H1 (cell line): Measurements from ENCODE around the gene GGT5. TPM values are rescaled to one million over a fixed set of nuclear protein-coding genes. Genes with fewer than 3 reads are reported as not detected.

Source experiments
- CTCF ChIA-PET: fragments of 300-600 bp; sonication (Branson Sonifier 250); formaldehyde crosslinking; loops from one replicate; lab custom pipeline; 2021; ENCODE audit not compliant: partially characterized antibody; lab: Charles Lee
- POLR2A ChIA-PET: fragments of 300-600 bp; sonication (Branson Sonifier 250); formaldehyde crosslinking; loops from one replicate; lab custom pipeline; 2021; ENCODE audit warnings: inconsistent platforms; ENCODE audit not compliant: partially characterized antibody; lab: Charles Lee
- DNase-seq, 2 experiments: peaks; one replicate each; pipeline versions ENCODE4 v3.0.0 to v3.0.0-alpha.2; 2010 to 2022; ENCODE audit warnings: low spot score in 2 of 2, low read depth in 1 of 2, mixed read lengths in 1 of 2
- FAIRE-seq: peaks from 2 replicates; lab custom pipeline; 2011; peaks lifted over from hg19 to GRCh38; lab: Jason Lieb, UNC
- H2AFZ ChIP-seq: 2 replicates; pipeline ENCODE4 v1.8.1; 2012; ENCODE audit warnings: low read length, inconsistent platforms
- H2AK5ac ChIP-seq: 2 replicates; pipeline ENCODE4 v1.6.1; 2013; ENCODE audit warnings: low read depth, low read length
- H2BK120ac ChIP-seq: replicated peaks from 2 replicates; pipeline ENCODE3; 2013; ENCODE audit warnings: low read depth, low read length, inconsistent platforms
- H2BK12ac ChIP-seq: 2 replicates; pipeline ENCODE4 v1.6.1; 2013; ENCODE audit warnings: low read depth, low read length
- H2BK15ac ChIP-seq: 2 replicates; pipeline ENCODE4 v1.6.1; 2013; ENCODE audit warnings: low read length
- H2BK20ac ChIP-seq: 2 replicates; pipeline ENCODE4 v1.6.1; 2013; ENCODE audit warnings: low read length
- H2BK5ac ChIP-seq: 2 replicates; pipeline ENCODE4 v1.6.1; 2013; ENCODE audit warnings: low read depth, low read length
- H3K14ac ChIP-seq: 2 replicates; pipeline ENCODE4 v1.6.1; 2013; ENCODE audit warnings: inconsistent platforms; ENCODE audit not compliant: insufficient read length
- H3K18ac ChIP-seq: 2 replicates; pipeline ENCODE4 v1.6.1; 2013; ENCODE audit warnings: low read length; ENCODE audit errors: extremely low read depth
- H3K23ac ChIP-seq: 2 replicates; pipeline ENCODE4 v1.6.1; 2013; ENCODE audit warnings: inconsistent platforms; ENCODE audit not compliant: insufficient read length
- H3K23me2 ChIP-seq: 2 replicates; pipeline ENCODE4 v1.6.1; 2013; ENCODE audit warnings: low read depth, low read length
- H3K27ac ChIP-seq: 2 replicates; pipeline ENCODE4 v1.6.1; 2011; ENCODE audit warnings: low read depth, low read length, inconsistent platforms
- H3K27me3 ChIP-seq, 4 experiments: replicated peaks in 1 of 4; 1 replicate in 1 of 4; 2 replicates in 3 of 4; pipeline versions ENCODE4 v1.6.1 to v1.8.1; 2011 to 2013; ENCODE audit warnings: low read length in 3 of 4, mild to moderate bottlenecking in 3 of 4, inconsistent platforms in 2 of 4, mixed read lengths in 2 of 4, moderate library complexity in 1 of 4; ENCODE audit not compliant: control insufficient read depth in 3 of 4, insufficient read depth in 3 of 4; ENCODE audit errors: extremely low read depth in 1 of 4
- H3K36me3 ChIP-seq, 4 experiments: 2 replicates each; pipeline versions ENCODE4 v1.6.1 to v1.8.1; 2011 to 2013; ENCODE audit warnings: mild to moderate bottlenecking in 4 of 4, low read length in 3 of 4, moderate library complexity in 2 of 4, control low read depth in 1 of 4, inconsistent platforms in 1 of 4; ENCODE audit not compliant: insufficient read depth in 4 of 4, control insufficient read depth in 2 of 4
- H3K4ac ChIP-seq: replicated peaks from 2 replicates; pipeline ENCODE3; 2013; ENCODE audit warnings: low read length, low read depth, mixed read lengths, inconsistent platforms; ENCODE audit not compliant: insufficient read length
- H3K4me1 ChIP-seq, 4 experiments: replicated peaks in 1 of 4; 1 replicate in 1 of 4; 2 replicates in 3 of 4; pipeline versions ENCODE4 v1.6.1 to v1.8.1; 2011 to 2013; ENCODE audit warnings: low read length in 3 of 4, inconsistent platforms in 2 of 4, mixed read lengths in 1 of 4; ENCODE audit not compliant: insufficient read depth in 4 of 4, control insufficient read depth in 3 of 4
- H3K4me2 ChIP-seq, 2 experiments: 2 replicates each; pipeline versions ENCODE4 v1.6.1 to v1.8.1; 2011 to 2013; ENCODE audit warnings: low read depth in 2 of 2, low read length in 2 of 2, control low read depth in 1 of 2, inconsistent platforms in 1 of 2, mild to moderate bottlenecking in 1 of 2; ENCODE audit not compliant: insufficient read depth in 1 of 2
- H3K4me3 ChIP-seq, 4 experiments: fragments of 200-600, 300-600 bp in 1 of 4; sonication (generic), shearing (Covaris generic), sonication (Bioruptor Twin) in 1 of 4; 2 replicates each; pipeline versions ENCODE4 v1.5.1 to v1.8.1; 2011 to 2016; ENCODE audit warnings: low read length in 4 of 4, low read depth in 3 of 4, control low read depth in 2 of 4, inconsistent platforms in 2 of 4, mild to moderate bottlenecking in 2 of 4, mixed read lengths in 1 of 4, moderate library complexity in 1 of 4; ENCODE audit not compliant: insufficient read depth in 2 of 4; ENCODE audit errors: extremely low read depth in 1 of 4
- H3K56ac ChIP-seq: replicated peaks from 2 replicates; pipeline ENCODE3; 2013; ENCODE audit warnings: low read depth, mild to moderate bottlenecking, mixed read lengths, low read length, inconsistent platforms; ENCODE audit not compliant: insufficient read length
- H3K79me1 ChIP-seq: 2 replicates; pipeline ENCODE4 v1.6.1; 2013; ENCODE audit warnings: low read depth, low read length, control low read depth
- H3K79me2 ChIP-seq, 2 experiments: 2 replicates each; pipeline versions ENCODE4 v1.6.1 to v1.8.1; 2012 to 2013; ENCODE audit warnings: low read length in 2 of 2, mild to moderate bottlenecking in 2 of 2, inconsistent platforms in 1 of 2; ENCODE audit not compliant: insufficient read depth in 2 of 2, control insufficient read depth in 1 of 2
- H3K9ac ChIP-seq, 4 experiments: replicated peaks in 1 of 4; 1 replicate in 1 of 4; 2 replicates in 3 of 4; pipeline versions ENCODE4 v1.6.1 to v1.8.1; 2011 to 2013; ENCODE audit warnings: low read depth in 3 of 4, low read length in 3 of 4, control low read depth in 2 of 4, mild to moderate bottlenecking in 2 of 4, moderate library complexity in 2 of 4, inconsistent platforms in 1 of 4; ENCODE audit errors: extremely low read depth in 1 of 4
- H3K9me3 ChIP-seq, 2 experiments: 2 replicates each; pipeline versions ENCODE4 v1.6.1 to v1.8.1; 2012 to 2013; ENCODE audit warnings: mild to moderate bottlenecking in 2 of 2, moderate library complexity in 2 of 2, control low read depth in 1 of 2, inconsistent platforms in 1 of 2, low read depth in 1 of 2, low read length in 1 of 2, mixed read lengths in 1 of 2; ENCODE audit not compliant: insufficient read depth in 2 of 2
- H4K20me1 ChIP-seq, 2 experiments: replicated peaks in 1 of 2; 2 replicates each; pipeline versions ENCODE3 to v1.8.1; 2011 to 2013; ENCODE audit warnings: inconsistent platforms in 2 of 2, low read length in 2 of 2, mild to moderate bottlenecking in 1 of 2; ENCODE audit not compliant: insufficient read depth in 2 of 2, control insufficient read depth in 1 of 2
- H4K5ac ChIP-seq: 2 replicates; pipeline ENCODE4 v1.6.1; 2013; ENCODE audit warnings: low read length, low read depth, mixed read lengths, inconsistent platforms; ENCODE audit not compliant: insufficient read length
- H4K8ac ChIP-seq: 2 replicates; pipeline ENCODE4 v1.8.0; 2013; ENCODE audit warnings: mild to moderate bottlenecking, moderate library complexity, low read length, inconsistent platforms; ENCODE audit not compliant: insufficient read depth; ENCODE audit errors: extremely low read depth
- H4K91ac ChIP-seq: replicated peaks from 2 replicates; pipeline ENCODE3; 2013; ENCODE audit warnings: low read length, mixed read lengths, inconsistent platforms; ENCODE audit not compliant: insufficient read length
- ATF3 ChIP-seq: IDR thresholded peaks from 2 replicates; pipeline ENCODE4 v1.6.1; 2011; ENCODE audit warnings: low read depth, mild to moderate bottlenecking, low read length; ENCODE audit not compliant: insufficient read depth
- CBX8 ChIP-seq: fragments of 300-800, 300-1000 bp; sonication (generic); IDR thresholded peaks from 2 replicates; pipeline ENCODE4 v1.7.1; 2016; ENCODE audit warnings: low read depth, low read length, borderline replicate concordance
- CEBPB ChIP-seq: IDR thresholded peaks from 2 replicates; pipeline ENCODE4 v1.6.1; 2012; ENCODE audit warnings: low read depth, low read length
- CHD2 ChIP-seq: IDR thresholded peaks from 2 replicates; pipeline ENCODE4 v1.6.1; 2012; ENCODE audit warnings: low read length, improper control_type of control experiment
- CREB1 ChIP-seq: IDR thresholded peaks from 2 replicates; pipeline ENCODE4 v1.6.1; 2012; ENCODE audit warnings: inconsistent platforms
- CTCF ChIP-seq, 3 experiments: IDR thresholded peaks; 1 replicate in 2 of 3; 2 replicates in 1 of 3; pipeline versions ENCODE4 v1.5.1 to v1.6.1; 2011; ENCODE audit warnings: low read length in 3 of 3, mild to moderate bottlenecking in 3 of 3, inconsistent platforms in 2 of 3, low read depth in 1 of 3, moderate library complexity in 1 of 3; ENCODE audit not compliant: insufficient read depth in 1 of 3; ENCODE audit errors: control extremely low read depth in 1 of 3
- GTF2F1 ChIP-seq: IDR thresholded peaks from 2 replicates; pipeline ENCODE4 v1.6.1; 2012; ENCODE audit warnings: low read depth, low read length, improper control_type of control experiment, borderline replicate concordance
- NANOG ChIP-seq: IDR thresholded peaks from 2 replicates; pipeline ENCODE4 v1.6.1; 2011; ENCODE audit warnings: low read length, low read depth, mild to moderate bottlenecking, inconsistent platforms; ENCODE audit not compliant: insufficient read depth, poor library complexity, severe bottlenecking
- POLR2A ChIP-seq, 2 experiments: IDR thresholded peaks; 1 replicate in 1 of 2; 2 replicates in 1 of 2; pipeline ENCODE4 v1.6.1; 2011; ENCODE audit warnings: low read depth in 2 of 2, low read length in 2 of 2, mild to moderate bottlenecking in 2 of 2; ENCODE audit errors: control extremely low read depth in 1 of 2
- POLR2AphosphoS5 ChIP-seq: IDR thresholded peaks from 2 replicates; pipeline ENCODE4 v1.6.1; 2011; ENCODE audit warnings: low read depth, low read length
- RBBP5 ChIP-seq: IDR thresholded peaks from 2 replicates; pipeline ENCODE4 v1.7.1; 2012; ENCODE audit warnings: low read depth, mild to moderate bottlenecking, inconsistent platforms, low read length, moderate library complexity, borderline replicate concordance
- TAF1 ChIP-seq: IDR thresholded peaks from 2 replicates; pipeline ENCODE4 v1.6.1; 2011; ENCODE audit warnings: mild to moderate bottlenecking, low read depth, low read length
- WGBS, 2 experiments: shearing (Covaris generic) in 1 of 2; methylation state at CpG; one replicate each; pipeline versions ENCODE4 v1.1.6 to v1.1.7; 2013 to 2015; ENCODE audit warnings: low lambda C conversion rate in 2 of 2, mixed read lengths in 2 of 2, inconsistent platforms in 1 of 2, low coverage in 1 of 2, missing lambda C conversion rate in 1 of 2; ENCODE audit not compliant: insufficient replicate concordance in 2 of 2, insufficient coverage in 1 of 2, insufficient read length in 1 of 2; ENCODE audit errors: extremely low coverage in 1 of 2, missing lambda C conversion rate in 1 of 2; 5-methylcytosine and 5-hydroxymethylcytosine counted together
- polyA plus RNA-seq, 7 experiments: library from polyadenylated mRNA; depleted of rRNA in 3 of 7; stranded (reverse) in 5 of 7; unstranded in 2 of 7; fragments of >200 nt in 5 of 7; fragments of 200-250 nt in 2 of 7; gene quantifications; 1 replicate in 5 of 7; 2 replicates in 1 of 7; 4 replicates in 1 of 7; pipeline versions ENCODE4 v1.2.1 to v1.2.3, GENCODE V29; 2011 to 2013; ENCODE audit warnings: missing spikeins in 2 of 7, mixed read lengths in 2 of 7
- total RNA-seq: library from RNA; stranded (reverse); fragmentation: NEBNext Ultra II Directional; extraction: Animal tissue kit (Norgen Biotek cat#: 25700); gene quantifications from 2 replicates; pipeline ENCODE4 v1.2.1, GENCODE V29; 2021

The GGT5 gene
- total and polyA plus RNA-seq, 2 of the 8 experiments (the other 6 are each of a cell fraction or from before 2014, with no cell fraction given) = 0.05 TPM; not detected in 1

- DNase-seq (no peak), FAIRE-seq (no peak)
- Histone ChIP-seq H2AFZ (no peak overlapping the region), H2BK12ac (no peak overlapping the region), H3K36me3 (no peaks in the 10 kb centered on the region), H3K18ac (no peak overlapping the region), H4K91ac (no peak overlapping the region), H4K5ac (no peak overlapping the region), H3K79me2 (no peaks in the 10 kb centered on the region), H4K20me1 (no peaks in the 10 kb centered on the region), H4K8ac (no peak overlapping the region), H2BK120ac (no peak overlapping the region), H2BK15ac (no peak overlapping the region), H3K9me3 (no peaks in the 10 kb centered on the region), H3K56ac (no peak overlapping the region), H3K4me3 (no peak overlapping the region), H2BK20ac (no peak overlapping the region), H2AK5ac (no peak overlapping the region), H3K27me3 (no peaks in the 10 kb centered on the region), H3K23me2 (no peaks in the 10 kb centered on the region), H3K27ac (no peak overlapping the region), H3K4me1 (peaks cover 0 to 7% (median 0%) of the 10 kb centered on the region in 4 experiments; a peak in 4 of 7 replicates), H2BK5ac (no peak overlapping the region), H3K4me2 (no peak overlapping the region), H3K23ac (no peak overlapping the region), H3K79me1 (no peaks in the 10 kb centered on the region), H3K9ac (no peak overlapping the region), H3K14ac (no peak overlapping the region), H3K4ac (no peak overlapping the region)
- no peak for TF ChIP-seq POLR2A (IDR thresholded peaks at IDR 0.05; ENCODE audit: control extremely low read depth in 1 of 2, low read depth in 2 of 2, low read length in 2 of 2)
- no peak for TF ChIP-seq CEBPB
- no peak for TF ChIP-seq TAF1
- no peak for TF ChIP-seq NANOG
- TF ChIP-seq CTCF (IDR thresholded peaks at IDR 0.05; ENCODE audit: control extremely low read depth in 1 of 3, insufficient read depth in 1 of 3, low read depth in 1 of 3, low read length in 3 of 3) = no peak
- no peak for TF ChIP-seq ATF3
- no peak for TF ChIP-seq CREB1
- no peak for TF ChIP-seq CHD2
- TF ChIP-seq POLR2AphosphoS5 = no peak
- TF ChIP-seq CBX8 = no peak
- TF ChIP-seq GTF2F1 = no peak
- TF ChIP-seq RBBP5 = no peak
- WGBS, 2 experiments = 90% methylated on average over 5 of the region's 5 CpGs; no CpG with 5 or more reads in 1 of the 2 experiments
- CTCF ChIA-PET = interaction anchor here (0.8 to 7.2 kb wide), 11 partner anchors 9 to 353 kb away, joined by 3 to 96 read pairs (median 24); partner anchors contain the start of gene GGT5
- POLR2A ChIA-PET = no interaction called here
Measured at GRCh38 chr22:24191893-24192292, 53.0 kb downstream of the GGT5 start.
